Glutamatergic neuron (in vitro differentiated cells): ENCODE data around the gene ZBTB40. TPM values are rescaled to one million over a fixed set of nuclear protein-coding genes. Genes with fewer than 3 reads are reported as not detected.

Source experiments
- DNase-seq: peaks from one replicate; pipeline ENCODE4 v3.0.0; 2022
- H3K27ac Mint-ChIP-seq: one replicate; pipeline ENCODE4 v1.8.0; 2020; ENCODE audit warnings: mild to moderate bottlenecking, mixed read lengths, inconsistent platforms; ENCODE audit not compliant: unreplicated experiment
- H3K27me3 Mint-ChIP-seq: one replicate; pipeline ENCODE4 v1.8.0; 2020; ENCODE audit warnings: mild to moderate bottlenecking, moderate library complexity, mixed read lengths, inconsistent platforms; ENCODE audit not compliant: unreplicated experiment
- H3K36me3 Mint-ChIP-seq: one replicate; pipeline ENCODE4 v1.8.0; 2020; ENCODE audit warnings: mild to moderate bottlenecking, mixed read lengths, inconsistent platforms; ENCODE audit not compliant: unreplicated experiment
- H3K4me1 Mint-ChIP-seq: one replicate; pipeline ENCODE4 v1.8.0; 2020; ENCODE audit warnings: mild to moderate bottlenecking, low read depth, mixed read lengths, inconsistent platforms; ENCODE audit not compliant: unreplicated experiment
- H3K4me3 Mint-ChIP-seq: one replicate; pipeline ENCODE4 v1.8.0; 2020; ENCODE audit warnings: mild to moderate bottlenecking, mixed read lengths, inconsistent platforms; ENCODE audit not compliant: unreplicated experiment
- H3K9me3 Mint-ChIP-seq: one replicate; pipeline ENCODE4 v1.8.0; 2020; ENCODE audit warnings: mild to moderate bottlenecking, moderate library complexity, mixed read lengths, inconsistent platforms; ENCODE audit not compliant: unreplicated experiment
- CTCF ChIP-seq: fragments of 200-600 bp; sonication (generic); IDR thresholded peaks from one replicate; pipeline ENCODE4 v1.5.0; 2021; ENCODE audit not compliant: partially characterized antibody, unreplicated experiment
- long read RNA-seq: library from polyadenylated mRNA; unstranded; transcript quantifications from one replicate; pipeline ENCODE4 v2.0.0, GENCODE V29; 2020; ENCODE audit not compliant: unreplicated experiment
- total RNA-seq: library from RNA; stranded (reverse); fragmentation: NEBNext Ultra II Directional; extraction: Animal tissue kit (Norgen Biotek cat#: 25700); gene quantifications from one replicate; pipeline ENCODE4 v1.2.1, GENCODE V29; 2021; ENCODE audit not compliant: unreplicated experiment

ZBTB40 gene
- total RNA-seq = 25.7 TPM
- long read RNA-seq, partial matches to known transcripts = 1 of 4 reads
- long read RNA-seq, other reads (novel, unspliced or antisense) = 3 of 4 reads

- peak within 1 kb of the TSS; percentile 93 for H3K4me3 Mint-ChIP-seq
- peaks cover 37% of the 10 kb centered on the region for H3K4me1 Mint-ChIP-seq
- H3K36me3 Mint-ChIP-seq = no peaks in the 10 kb centered on the region
- no peak for TF ChIP-seq CTCF
- peak; percentile 98 for DNase-seq
- H3K9me3 Mint-ChIP-seq = peaks cover 4% of the 10 kb centered on the region
- peak within 1 kb of the TSS; percentile 91 for H3K27ac Mint-ChIP-seq
- H3K27me3 Mint-ChIP-seq = peaks cover 6% of the 10 kb centered on the region
Observed at GRCh38 chr1:22451702-22452480, at the start of gene ZBTB40. TSS of gene ZBTB40 (plus strand) at chr1:22451851. CDS start at chr1:22489949, 38,098 bp downstream.

GRCh38 chr1:22402356-22403053 is 49.1 kb upstream of the ZBTB40 start:
- peaks cover 9% of the 10 kb centered on the region for H3K27me3 Mint-ChIP-seq

GRCh38 chr1:22404486-22404885 is 47.2 kb upstream of the ZBTB40 start:
- H3K27ac Mint-ChIP-seq = no peak overlapping the region
- peaks cover 12% of the 10 kb centered on the region for H3K27me3 Mint-ChIP-seq
- no peak for TF ChIP-seq CTCF

More at GRCh38 chr1:22402356-22403053, 49.1 kb upstream of the ZBTB40 start:
- Mint-ChIP-seq H3K9me3 (peaks cover 2% of the 10 kb centered on the region), H3K27ac (no peak overlapping the region), H3K4me1 (peaks cover 4% of the 10 kb centered on the region), H3K4me3 (no peak overlapping the region), H3K36me3 (no peaks in the 10 kb centered on the region)
- no peak for TF ChIP-seq CTCF
- no peak for DNase-seq

GRCh38 chr1:22406722-22407495 is 44.7 kb upstream of the ZBTB40 start:
- H3K4me3 Mint-ChIP-seq = peak overlapping the region; percentile 8
- peaks cover 4% of the 10 kb centered on the region for H3K36me3 Mint-ChIP-seq
- no peak for DNase-seq
- H3K27me3 Mint-ChIP-seq = peaks cover 6% of the 10 kb centered on the region
- H3K4me1 Mint-ChIP-seq = peaks cover 15% of the 10 kb centered on the region
- peaks cover 6% of the 10 kb centered on the region for H3K9me3 Mint-ChIP-seq
- H3K27ac Mint-ChIP-seq = no peak overlapping the region
- no peak for TF ChIP-seq CTCF

More at GRCh38 chr1:22404486-22404885, 47.2 kb upstream of the ZBTB40 start:
- H3K4me3 Mint-ChIP-seq = no peak overlapping the region
- DNase-seq = no peak
- no peaks in the 10 kb centered on the region for H3K36me3 Mint-ChIP-seq
- peaks cover 4% of the 10 kb centered on the region for H3K9me3 Mint-ChIP-seq
- H3K4me1 Mint-ChIP-seq = peaks cover 15% of the 10 kb centered on the region
